ENCODE data around the gene KRT82. TPM values are rescaled to one million over a fixed set of nuclear protein-coding genes. Genes with fewer than 3 reads are reported as not detected.

KRT82 gene
- total and polyA plus RNA-seq, 4 donors = not detected

- DNase-seq (peak; percentile 29 to 62 (median 35)), ATAC-seq (ENCODE audit: insufficient read depth, low FRiP score) (no peak)
- peaks cover 0 to 13% (median 0%) of the 10 kb centered on the region in 5 donors for H3K4me1 ChIP-seq (ENCODE audit: control insufficient read depth in 5 of 5, insufficient read depth in 5 of 5, low read length in 5 of 5)
- 64 to 79% methylated on average over 11 of the region's 11 CpGs for WGBS, 2 donors
- no peaks in the 10 kb centered on the region for H3K36me3 ChIP-seq (ENCODE audit: control insufficient read depth in 4 of 4, insufficient read depth in 4 of 4, low read length in 4 of 4)
- H3K9ac ChIP-seq (ENCODE audit: insufficient read depth in 1 of 2, low read length in 2 of 2) = no peak overlapping the region
- H3K27ac ChIP-seq (ENCODE audit: low read depth in 1 of 2, low read length in 1 of 2) = peak overlapping the region in 1 of 2 donors; percentile 68
- TF ChIP-seq CTCF (IDR thresholded peaks at IDR 0.05; ENCODE audit: control extremely low read depth, extremely low read depth) = no peak
- no peak overlapping the region for H3K4me3 ChIP-seq
- H3K9me3 ChIP-seq (ENCODE audit: control insufficient read depth in 4 of 4, insufficient read depth in 3 of 4, low read length in 3 of 4) = no peaks in the 10 kb centered on the region
- no peaks in the 10 kb centered on the region for H3K27me3 ChIP-seq (ENCODE audit: control insufficient read depth in 3 of 3, insufficient read depth in 3 of 3, low read length in 2 of 3)
Measured at GRCh38 chr12:52423661-52424500, 17.7 kb upstream of the KRT82 start.

- Histone ChIP-seq H3K27ac (ENCODE audit: low read depth in 1 of 2, low read length in 1 of 2) (peak overlapping the region in 1 of 2 donors; percentile 68), H3K27me3 (ENCODE audit: control insufficient read depth in 3 of 3, insufficient read depth in 3 of 3, low read length in 2 of 3) (no peaks in the 10 kb centered on the region), H3K9me3 (ENCODE audit: control insufficient read depth in 4 of 4, insufficient read depth in 3 of 4, low read length in 3 of 4) (no peaks in the 10 kb centered on the region), H3K4me3 (no peak overlapping the region), H3K4me1 (ENCODE audit: control insufficient read depth in 5 of 5, insufficient read depth in 5 of 5, low read length in 5 of 5) (peaks cover 0 to 13% (median 0%) of the 10 kb centered on the region in 5 donors), H3K9ac (ENCODE audit: insufficient read depth in 1 of 2, low read length in 2 of 2) (peak overlapping the region in 1 of 2 donors; percentile 44), H3K36me3 (ENCODE audit: control insufficient read depth in 4 of 4, insufficient read depth in 4 of 4, low read length in 4 of 4) (no peaks in the 10 kb centered on the region)
- peak; percentile 30 to 66 (median 36) for DNase-seq
- WGBS, 2 donors = 58 to 62% methylated on average over 6 of the region's 6 CpGs
- TF ChIP-seq CTCF (IDR thresholded peaks at IDR 0.05; ENCODE audit: control extremely low read depth, extremely low read depth) = no peak
- peak; percentile 24 for ATAC-seq (ENCODE audit: insufficient read depth, low FRiP score)
Measured at GRCh38 chr12:52423035-52423434, 16.9 kb upstream of the KRT82 start.

GRCh38 chr12:52419656-52420055, 13.5 kb upstream of the KRT82 start:
- peaks cover 0 to 13% (median 3%) of the 10 kb centered on the region in 5 donors for H3K4me1 ChIP-seq (ENCODE audit: control insufficient read depth in 5 of 5, insufficient read depth in 5 of 5, low read length in 5 of 5)
- H3K27ac ChIP-seq (ENCODE audit: low read depth in 1 of 2, low read length in 1 of 2) = no peak overlapping the region
- DNase-seq = no peak
- WGBS, 2 donors = 54 to 63% methylated on average over 1 of the region's 1 CpG
- no peak overlapping the region for H3K9ac ChIP-seq (ENCODE audit: insufficient read depth in 1 of 2, low read length in 2 of 2)
- H3K27me3 ChIP-seq (ENCODE audit: control insufficient read depth in 3 of 3, insufficient read depth in 3 of 3, low read length in 2 of 3) = no peaks in the 10 kb centered on the region
- H3K4me3 ChIP-seq = no peak overlapping the region
- H3K36me3 ChIP-seq (ENCODE audit: control insufficient read depth in 4 of 4, insufficient read depth in 4 of 4, low read length in 4 of 4) = no peaks in the 10 kb centered on the region
- TF ChIP-seq CTCF (IDR thresholded peaks at IDR 0.05; ENCODE audit: control extremely low read depth, extremely low read depth) = no peak
- no peaks in the 10 kb centered on the region for H3K9me3 ChIP-seq (ENCODE audit: control insufficient read depth in 4 of 4, insufficient read depth in 3 of 4, low read length in 3 of 4)
- no peak for ATAC-seq (ENCODE audit: insufficient read depth, low FRiP score)

All from lung (tissue), 12 donors.